CD4-positive, alpha-beta T cell treated with Interleukin-10 for 1 hour (primary cell): Measurements from ENCODE around the gene FDCSP.
"Not testable (repeated sequence)": the region's sequence is repeated elsewhere in the genome, so short reads cannot be mapped to it uniquely, and the experiment has no call there.

Experiments used
- DNase-seq: peaks from one replicate; pipeline ENCODE4 v3.0.0-alpha.2; 2020

Gene FDCSP

GRCh38 chr4:70239884-70240591, 14.1 kb downstream of the FDCSP start:
- no peak for DNase-seq

DNA sequence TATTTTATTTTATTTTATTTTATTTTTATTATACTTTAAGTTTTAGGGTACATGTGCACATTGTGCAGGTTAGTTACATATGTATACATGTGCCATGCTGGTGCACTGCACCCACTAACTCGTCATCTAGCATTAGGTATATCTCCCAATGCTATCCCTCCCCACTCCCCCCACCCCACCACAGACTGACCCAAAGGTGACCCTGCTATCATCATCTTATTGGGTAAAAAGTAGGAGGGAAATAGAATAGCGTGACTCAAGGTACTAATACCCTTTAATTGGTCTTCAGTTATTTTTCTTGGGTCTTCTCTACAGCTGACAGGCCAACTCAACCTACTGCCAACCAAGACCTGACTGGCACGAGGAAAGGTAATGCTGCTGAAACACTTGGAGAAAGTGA, 16.4 kb downstream of the FDCSP start, which contains the start of gene CSN3:
CSN3 (plus strand) TSS at position 301 of the 400 bp plus-strand sequence. CDS start 2,223 bp downstream, outside the sequence.
- not testable (repeated sequence) for DNase-seq

DNA sequence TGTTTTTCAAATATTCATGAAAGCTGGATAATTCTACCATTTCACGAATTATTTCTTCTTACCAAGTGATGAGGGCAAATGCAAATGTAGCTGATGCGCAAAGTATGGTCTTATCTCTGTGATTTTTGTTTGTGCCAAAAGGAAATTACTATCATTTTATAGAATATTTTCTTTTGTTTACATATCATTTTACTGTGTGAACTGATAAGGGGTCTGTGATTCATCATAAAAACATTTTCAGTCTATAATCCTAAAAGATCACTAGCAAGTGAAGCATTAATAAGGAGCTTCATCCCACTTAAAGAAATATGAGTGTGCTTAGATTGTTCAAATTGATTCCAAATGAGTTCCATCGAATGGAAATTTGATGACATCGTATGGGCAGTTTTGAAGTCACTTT, 17.2 kb downstream of the FDCSP start:
- DNase-seq: no peak

GRCh38 chr4:70251250-70251944, 25.5 kb downstream of the FDCSP start:
- DNase-seq: no peak

GRCh38 chr4:70251945-70252277, 26.0 kb downstream of the FDCSP start:
- DNase-seq: no peak

DNA sequence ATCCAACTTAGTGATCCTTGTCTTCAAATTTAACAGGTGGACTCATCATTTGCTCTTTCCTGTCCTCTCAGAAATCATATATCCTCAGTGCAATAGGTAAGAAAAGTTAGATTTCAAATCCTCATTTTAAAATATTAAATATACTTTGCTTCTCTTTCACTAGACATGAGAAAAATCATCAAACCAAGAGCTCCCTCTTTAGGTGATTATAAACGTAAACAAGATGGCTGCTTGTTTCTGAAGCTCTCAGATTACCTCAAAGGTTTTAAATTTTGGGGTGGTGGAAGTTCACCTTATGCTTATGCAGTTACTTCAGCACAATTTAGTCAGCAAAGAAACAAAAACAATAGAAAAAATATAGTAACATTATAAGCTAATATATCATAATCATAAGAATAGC, 43.8 kb downstream of the FDCSP start:
- no peak for DNase-seq

- DNase-seq: no peak
Observed at GRCh38 chr4:70277121-70277520, 51.2 kb downstream of the FDCSP start.

DNA sequence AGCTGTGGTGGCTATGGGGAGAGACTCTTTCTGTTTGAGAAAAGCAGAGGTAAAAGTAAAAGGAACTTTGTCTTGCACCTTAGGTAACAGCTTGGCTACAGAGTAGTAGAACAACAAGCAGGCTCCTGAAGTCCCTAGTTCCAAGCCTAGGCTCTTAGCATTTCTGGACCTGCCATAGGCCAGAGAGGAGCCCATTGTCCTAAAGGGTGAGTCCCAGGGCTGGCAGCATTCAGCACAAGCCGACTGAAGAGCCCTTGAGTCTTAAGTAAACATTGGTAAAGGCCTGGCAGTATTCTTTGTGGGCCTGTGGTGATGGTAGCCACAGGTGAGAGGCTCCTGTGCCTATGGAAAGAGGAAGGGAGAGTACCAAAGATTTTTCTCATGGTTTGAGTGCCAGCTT, 54.6 kb downstream of the FDCSP start:
- no peak for DNase-seq
